Embryonic facial prominence (tissue), 1 donor: ENCODE results near the gene PDLIM5.
"Not testable (repeated sequence)": the region's sequence is repeated elsewhere in the genome, so short reads cannot be mapped to it uniquely, and the experiment has no call there.

Experiments
- DNase-seq: peaks from one replicate; pipeline ENCODE4 v3.0.0-alpha.2; 2016; ENCODE audit errors: extremely low spot score

The PDLIM5 gene

GRCh38 chr4:94528792-94529451 is 77.2 kb downstream of the PDLIM5 start:
- DNase-seq = no peak

DNA sequence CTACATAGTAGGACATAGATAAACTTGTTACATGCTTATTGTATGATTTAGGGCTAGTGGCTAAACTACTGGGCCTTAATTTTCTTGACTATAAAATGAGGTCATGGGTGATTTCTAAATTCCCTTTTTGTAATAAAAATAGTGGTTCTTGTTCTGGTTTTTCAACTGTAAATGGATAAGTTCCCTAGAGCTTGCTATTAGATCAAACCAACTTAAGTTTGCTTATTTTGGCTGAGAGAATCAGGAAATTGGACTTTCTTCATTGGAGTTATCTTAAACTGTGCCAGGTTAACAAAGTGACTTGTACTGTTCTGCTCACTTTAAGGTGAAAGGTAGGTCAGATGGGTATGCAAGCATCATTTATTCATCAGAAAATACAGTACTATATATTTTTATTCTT is 78.3 kb downstream of the PDLIM5 start:
- no peak for DNase-seq

GRCh38 chr4:94531991-94532789 is 80.4 kb downstream of the PDLIM5 start:
- no peak for DNase-seq

GRCh38 chr4:94533405-94534223 is 81.9 kb downstream of the PDLIM5 start:
- no peak for DNase-seq

- DNase-seq = no peak
These were observed 82.9 kb downstream of the PDLIM5 start for GRCh38 chr4:94534401-94535312.

DNA sequence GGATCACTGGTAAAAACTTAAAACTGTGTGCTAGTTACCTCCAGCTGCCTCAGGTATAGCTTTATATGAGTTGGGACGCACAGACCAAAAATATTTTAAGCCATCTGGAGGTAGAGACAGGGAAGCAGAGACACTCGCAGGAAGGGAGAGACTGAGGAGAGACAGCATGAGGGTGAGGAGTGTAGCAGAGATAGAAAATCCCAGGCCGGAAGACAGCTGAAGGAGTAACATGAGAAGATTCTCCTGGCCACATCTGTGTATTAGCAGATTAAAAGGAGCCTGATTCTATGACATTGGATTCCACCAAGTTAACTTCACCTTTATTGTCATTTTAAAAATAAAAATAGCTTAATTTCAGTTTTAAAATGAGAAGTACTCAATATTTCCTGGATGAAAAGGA is 84.3 kb downstream of the PDLIM5 start:
- no peak for DNase-seq

DNA sequence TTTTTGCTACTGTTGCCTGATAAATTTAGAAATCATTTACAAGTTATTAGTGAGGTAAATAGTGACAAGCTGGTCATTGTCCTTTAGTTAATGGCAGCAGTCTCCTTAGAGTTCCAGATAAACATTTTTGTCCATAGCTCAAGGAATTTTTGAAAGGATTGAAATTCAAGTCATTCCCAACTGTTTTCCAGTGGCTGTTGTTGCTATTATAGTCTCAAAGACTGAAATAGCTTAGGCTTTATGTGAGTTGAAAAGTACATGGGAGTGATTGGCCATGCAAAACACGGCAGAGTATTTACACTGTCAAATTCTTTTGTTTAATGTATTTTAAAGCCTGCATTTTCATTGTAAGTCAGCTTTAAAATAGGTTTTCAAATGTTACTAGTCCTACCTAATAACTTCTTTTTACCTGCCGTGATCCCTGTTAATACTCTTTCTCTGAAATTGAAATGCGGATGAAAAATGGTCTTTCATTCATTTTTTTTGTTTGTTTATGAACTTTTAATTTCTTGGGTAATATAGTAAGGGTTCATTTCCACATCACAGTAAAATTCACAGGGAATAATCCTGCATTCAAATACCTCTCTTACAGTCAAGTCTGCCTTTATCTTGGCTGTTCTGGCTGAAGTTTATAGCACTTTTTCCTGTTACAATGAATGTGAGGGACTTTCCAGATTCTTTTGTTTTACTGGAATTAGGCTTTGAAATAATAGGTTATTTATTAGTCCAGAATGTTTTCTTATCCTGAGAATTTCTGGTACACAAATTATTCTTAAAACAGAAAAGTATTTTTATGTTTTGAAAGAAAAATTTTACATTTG is 85.1 kb downstream of the PDLIM5 start:
- DNase-seq = no peak

DNA sequence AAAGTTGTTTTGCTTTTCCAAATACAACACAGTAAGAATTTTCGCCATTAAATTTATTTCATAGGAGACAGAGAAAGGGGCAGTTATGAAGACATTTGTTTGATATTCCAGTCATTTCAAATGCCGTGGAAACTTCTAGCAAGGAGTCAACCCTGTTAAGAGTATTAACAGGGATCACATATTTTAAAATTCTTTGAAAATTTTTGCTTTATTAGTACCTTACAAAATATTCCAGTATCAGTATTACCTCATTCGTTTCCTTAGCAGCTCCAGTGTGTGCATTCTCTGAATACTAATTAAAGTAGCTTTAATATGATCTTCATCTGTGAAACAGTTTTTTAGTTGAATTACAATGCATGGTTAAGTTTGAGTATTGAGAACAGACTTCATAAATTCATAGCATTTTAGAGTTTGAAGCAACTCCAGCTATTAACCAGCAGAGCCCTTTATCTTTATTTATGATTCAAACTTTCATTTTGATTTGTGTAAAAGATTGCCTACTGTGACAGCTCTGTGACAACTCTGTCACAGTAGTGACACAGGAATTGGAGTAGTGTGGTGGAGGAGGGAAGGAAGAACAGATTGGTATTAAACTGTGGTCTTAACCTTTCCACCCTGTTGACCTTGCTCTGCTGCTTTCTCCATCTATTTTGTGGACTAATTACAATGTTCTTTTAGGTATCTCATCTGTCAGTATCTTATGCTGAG is 86.3 kb downstream of the PDLIM5 start:
- DNase-seq = no peak

- DNase-seq = no peak
These were observed 88.7 kb downstream of the PDLIM5 start for GRCh38 chr4:94540476-94540875.

- no peak for DNase-seq
These were observed 93.1 kb downstream of the PDLIM5 start for GRCh38 chr4:94544811-94545210.

GRCh38 chr4:94545296-94545695 is 93.6 kb downstream of the PDLIM5 start:
- DNase-seq = no peak

DNA sequence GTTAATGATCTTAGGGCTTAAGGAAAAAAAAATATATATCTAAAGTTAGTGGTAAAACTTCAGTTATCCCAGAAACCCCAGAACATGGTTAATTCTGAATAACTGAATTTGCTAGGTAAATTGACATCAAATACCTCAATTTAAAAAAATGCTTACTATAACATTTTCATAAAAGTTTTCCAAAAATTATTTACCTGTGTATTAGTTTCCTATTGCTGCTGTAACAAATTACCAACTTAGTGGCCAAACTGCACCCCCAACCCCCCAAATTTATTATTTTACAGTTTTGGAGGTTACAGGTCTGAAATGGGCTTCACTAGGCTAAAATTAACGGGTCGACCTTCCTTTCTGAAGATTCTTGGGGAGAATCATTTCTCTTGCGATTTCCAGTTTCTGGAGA is 95.2 kb downstream of the PDLIM5 start:
- no peak for DNase-seq

DNA sequence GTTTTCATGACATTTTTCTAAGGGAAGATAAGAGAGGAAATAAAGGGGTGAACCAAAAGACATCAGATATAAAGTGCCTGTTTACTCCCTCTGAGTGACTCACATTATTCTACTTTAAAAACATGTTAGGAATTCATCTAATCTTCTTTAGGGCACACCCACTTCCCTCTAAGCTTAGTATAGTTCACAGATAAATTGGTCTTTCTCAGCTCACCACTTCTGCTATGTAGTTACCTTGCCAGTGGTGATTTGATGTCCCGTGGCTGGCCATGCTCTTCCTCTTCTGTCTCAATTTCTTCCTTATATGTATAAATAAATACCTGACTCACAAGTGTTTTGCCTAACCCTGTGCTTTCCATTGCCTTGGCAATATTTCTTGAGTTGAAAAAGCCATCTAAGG is 96.8 kb downstream of the PDLIM5 start:
- no peak for DNase-seq

DNA sequence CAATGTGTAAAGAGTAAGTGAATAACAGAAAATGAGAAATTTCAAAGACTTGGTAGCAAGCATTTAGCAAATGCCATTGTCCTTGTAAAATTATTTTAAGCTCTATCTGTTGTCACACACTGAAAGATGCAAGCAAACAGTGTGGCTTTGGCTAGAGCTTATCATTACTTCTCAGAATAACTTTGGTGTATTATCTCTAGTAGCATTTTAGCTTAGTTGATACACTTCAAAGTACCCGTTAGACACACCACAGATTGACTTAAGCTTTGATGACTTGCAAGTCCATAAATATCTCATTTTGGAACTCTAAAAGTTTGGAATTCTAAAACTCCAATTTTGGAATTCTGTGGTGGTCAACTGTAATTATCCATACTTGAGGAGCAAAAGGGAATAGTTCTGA is 98.6 kb downstream of the PDLIM5 start:
- no peak for DNase-seq

DNA sequence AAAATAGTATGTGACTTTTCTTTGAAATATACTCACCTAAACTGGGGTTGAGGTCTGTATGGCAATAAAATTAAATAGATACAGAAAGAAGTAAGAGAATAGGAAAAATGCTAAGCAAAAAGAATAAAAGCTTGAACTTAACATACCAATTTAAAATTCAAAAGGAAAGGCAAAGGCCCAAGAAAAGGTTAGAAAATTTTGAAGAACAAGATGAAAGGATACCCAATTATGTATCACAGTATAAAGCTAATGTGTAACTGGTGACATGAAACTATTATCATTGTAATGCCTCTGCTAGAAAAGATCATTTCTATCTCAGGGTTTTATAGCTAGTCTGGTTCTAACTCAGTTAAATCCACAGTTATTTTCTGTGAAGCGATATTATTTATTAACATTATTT is 99.1 kb downstream of the PDLIM5 start:
- DNase-seq = no peak

DNA sequence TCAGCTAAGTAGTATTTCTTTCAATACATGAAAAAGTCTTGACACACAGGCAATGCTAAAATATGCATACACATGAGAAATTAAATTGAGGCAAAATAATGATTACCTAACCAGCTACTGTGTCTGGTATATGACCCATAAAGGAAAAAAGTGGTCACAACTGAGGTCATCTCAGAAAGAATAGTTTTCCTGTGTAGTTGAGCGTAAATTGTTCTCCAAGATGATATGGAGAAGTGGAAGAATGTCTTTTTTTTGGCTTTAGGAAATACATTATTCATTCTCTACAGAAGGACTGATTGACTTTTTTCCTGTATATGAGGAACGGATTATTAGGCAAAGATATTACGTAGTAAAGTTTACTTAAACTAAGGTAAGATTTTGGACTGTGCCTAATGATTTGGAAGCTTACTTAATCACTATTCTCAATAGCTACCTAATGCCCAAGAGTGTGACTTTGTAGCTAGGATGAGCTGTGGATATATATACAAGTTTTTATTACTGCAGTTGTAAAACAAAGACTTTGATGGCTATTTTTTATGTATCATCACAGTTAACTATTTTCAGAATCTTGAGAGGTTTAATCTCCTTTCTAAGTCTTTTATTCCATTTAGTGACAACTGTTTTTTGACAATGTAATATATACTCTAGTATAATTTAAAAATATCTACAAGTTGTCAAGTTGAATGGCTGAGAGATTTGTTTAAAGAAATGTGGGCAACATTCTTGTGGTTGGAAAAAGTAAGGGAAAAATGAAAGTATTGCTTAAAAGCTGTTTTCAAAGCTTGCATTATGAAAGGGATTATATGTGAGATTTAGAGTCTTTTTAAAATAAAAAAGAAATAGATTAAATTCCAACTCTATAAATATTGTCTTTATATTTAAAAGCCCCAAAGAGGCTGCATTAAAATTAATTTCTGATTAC is 100.2 kb downstream of the PDLIM5 start:
- no peak for DNase-seq

GRCh38 chr4:94556047-94556446 is 104.3 kb downstream of the PDLIM5 start:
- DNase-seq = not testable (repeated sequence)

- DNase-seq = not testable (repeated sequence)
These were observed 105.9 kb downstream of the PDLIM5 start for GRCh38 chr4:94557632-94558031.

- DNase-seq = no peak
These were observed 106.7 kb downstream of the PDLIM5 start for GRCh38 chr4:94558392-94558904.
